Smooth muscle cell (in vitro differentiated cells): ENCODE measurements around the gene CBLB. TPM values are rescaled to one million over a fixed set of nuclear protein-coding genes. Genes with fewer than 3 reads are reported as not detected.

Experiments used
- DNase-seq: peaks from one replicate; lab custom pipeline; 2025; ENCODE audit not compliant: unreplicated experiment; lab: John Stamatoyannopoulos, UW
- H2AFZ ChIP-seq: fragments of 200-600 bp; sonication (generic); 2 replicates; pipeline ENCODE4 v1.6.0; 2016; ENCODE audit warnings: antibody characterized with exemption, low read depth, mild to moderate bottlenecking
- H3F3A ChIP-seq: fragments of 200-600 bp; sonication (generic); 2 replicates; pipeline ENCODE4 v1.6.0; 2017; ENCODE audit warnings: antibody characterized with exemption, low read depth
- H3K27ac ChIP-seq: fragments of 200-600 bp; sonication (generic); 2 replicates; pipeline ENCODE4 v1.5.1; 2016; ENCODE audit warnings: low read depth, mild to moderate bottlenecking
- H3K27me3 ChIP-seq: fragments of 200-600 bp; sonication (generic); 2 replicates; pipeline ENCODE4 v1.6.1; 2016; ENCODE audit warnings: low read depth, mild to moderate bottlenecking
- H3K36me3 ChIP-seq: fragments of 200-600 bp; sonication (generic); 2 replicates; pipeline ENCODE4 v1.5.1; 2016; ENCODE audit warnings: low read depth
- H3K4me1 ChIP-seq: fragments of 200-600 bp; sonication (generic); 2 replicates; pipeline ENCODE4 v1.5.1; 2016; ENCODE audit warnings: low read depth
- H3K4me2 ChIP-seq: fragments of 200-600 bp; sonication (generic); 2 replicates; pipeline ENCODE4 v1.6.0; 2016; ENCODE audit warnings: mild to moderate bottlenecking
- H3K4me3 ChIP-seq: fragments of 200-600 bp; sonication (generic); 2 replicates; pipeline ENCODE4 v1.5.1; 2016; ENCODE audit warnings: mild to moderate bottlenecking
- H3K79me2 ChIP-seq: fragments of 200-600 bp; sonication (generic); 2 replicates; pipeline ENCODE4 v1.6.0; 2016; ENCODE audit warnings: low read depth, mild to moderate bottlenecking
- H3K9ac ChIP-seq: fragments of 200-600 bp; sonication (generic); 2 replicates; pipeline ENCODE4 v1.6.0; 2016; ENCODE audit warnings: low read depth
- H3K9me3 ChIP-seq: fragments of 200-600 bp; sonication (generic); replicated peaks from 2 replicates; pipeline ENCODE4 v1.5.1; 2016; ENCODE audit warnings: low read depth
- H4K20me1 ChIP-seq: fragments of 200-600 bp; sonication (generic); 2 replicates; pipeline ENCODE4 v1.6.0; 2016; ENCODE audit warnings: low read depth
- CTCF ChIP-seq: fragments of 200-600 bp; sonication (generic); IDR thresholded peaks from 2 replicates; pipeline ENCODE4 v1.5.1; 2017; ENCODE audit warnings: borderline replicate concordance, mild to moderate bottlenecking, antibody characterized with exemption; ENCODE audit not compliant: insufficient read depth, poor library complexity, severe bottlenecking
- WGBS: methylation state at CpG from one replicate; pipeline ENCODE4 v1.1.7; 2016; ENCODE audit warnings: low lambda C conversion rate; 5-methylcytosine and 5-hydroxymethylcytosine counted together
- polyA plus RNA-seq: library from polyadenylated mRNA; unstranded; fragments of >200 nt; fragmentation: Nextera tagmentation; extraction: Ambion mirVana; gene quantifications from 2 replicates; pipeline ENCODE4 v1.2.1, GENCODE V29; 2016
- total RNA-seq: library from RNA; depleted of rRNA; stranded (reverse); fragments of >200 nt; gene quantifications from 2 replicates; pipeline ENCODE4 v1.2.3, GENCODE V29; 2014

CBLB gene
- total and polyA plus RNA-seq, 2 experiments from 2014 or later: 13.9 to 38.9 TPM

DNA sequence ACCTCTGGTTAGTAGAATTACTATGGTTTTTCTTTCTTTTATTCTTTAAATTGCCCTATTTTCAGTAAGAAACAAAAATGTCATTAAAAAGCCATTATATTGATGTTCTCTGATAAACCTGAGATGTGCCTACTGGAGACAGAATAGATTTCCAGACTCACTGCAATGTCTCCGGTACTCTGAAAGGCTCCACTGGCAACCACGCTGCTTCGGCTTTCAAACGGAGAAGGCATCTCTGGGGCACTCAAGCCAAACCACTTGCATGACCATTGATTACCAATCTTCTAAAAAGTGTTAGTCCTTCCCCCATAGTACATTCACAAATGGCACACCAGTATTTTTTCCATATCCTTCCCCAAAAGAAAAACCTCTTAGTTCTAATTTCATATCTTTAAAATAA, 82.6 kb downstream of the CBLB start:
- peaks cover 64% of the 10 kb centered on the region for H4K20me1 ChIP-seq
- no peak for TF ChIP-seq CTCF
- H3K4me2 ChIP-seq: no peak overlapping the region
- no peaks in the 10 kb centered on the region for H3F3A ChIP-seq
- no peak for DNase-seq
- H2AFZ ChIP-seq: no peak overlapping the region
- H3K79me2 ChIP-seq: peaks cover 68% of the 10 kb centered on the region
- H3K27ac ChIP-seq: no peak overlapping the region
- no peak overlapping the region for H3K9ac ChIP-seq
- H3K4me1 ChIP-seq: peaks cover 12% of the 10 kb centered on the region
- WGBS: 94% methylated on average over 4 of the region's 4 CpGs
- no peaks in the 10 kb centered on the region for H3K36me3 ChIP-seq
- no peaks in the 10 kb centered on the region for H3K27me3 ChIP-seq
- H3K4me3 ChIP-seq: no peak overlapping the region
- H3K9me3 ChIP-seq: no peaks in the 10 kb centered on the region

DNA sequence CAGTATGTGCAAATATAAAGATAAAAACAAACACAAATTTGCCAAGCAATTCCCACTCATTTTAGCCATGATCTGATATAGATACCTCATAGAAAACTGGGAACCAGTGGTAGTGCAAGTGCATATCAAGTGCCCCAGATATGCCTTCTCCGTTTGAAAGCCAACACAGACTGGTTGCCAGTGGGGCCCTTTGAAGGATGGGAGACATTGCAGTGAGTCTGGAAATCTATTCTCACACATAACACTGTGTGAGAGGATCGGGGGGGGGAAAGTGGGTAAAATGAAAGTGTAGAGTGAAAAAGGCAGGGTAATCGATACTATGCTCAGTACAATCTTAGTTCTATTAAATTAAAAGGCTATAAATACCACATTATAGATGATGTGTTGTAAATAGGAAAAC, 83.0 kb downstream of the CBLB start:
- H3K9ac ChIP-seq: no peak overlapping the region
- WGBS: 71% methylated on average over 3 of the region's 3 CpGs
- no peaks in the 10 kb centered on the region for H3K27me3 ChIP-seq
- no peak overlapping the region for H3K27ac ChIP-seq
- peaks cover 68% of the 10 kb centered on the region for H3K79me2 ChIP-seq
- H3K9me3 ChIP-seq: no peaks in the 10 kb centered on the region
- H3K4me1 ChIP-seq: peaks cover 9% of the 10 kb centered on the region
- no peak overlapping the region for H2AFZ ChIP-seq
- no peak for TF ChIP-seq CTCF
- no peak for DNase-seq
- no peaks in the 10 kb centered on the region for H3F3A ChIP-seq
- H3K4me2 ChIP-seq: no peak overlapping the region
- H3K4me3 ChIP-seq: no peak overlapping the region
- peaks cover 59% of the 10 kb centered on the region for H4K20me1 ChIP-seq
- H3K36me3 ChIP-seq: no peaks in the 10 kb centered on the region

- no peaks in the 10 kb centered on the region for H3F3A ChIP-seq
These were observed 85.2 kb downstream of the CBLB start for GRCh38 chr3:105783631-105784030.

More at GRCh38 chr3:105783631-105784030, 85.2 kb downstream of the CBLB start:
- Histone ChIP-seq H4K20me1 (peaks cover 56% of the 10 kb centered on the region), H3K27me3 (no peaks in the 10 kb centered on the region), H3K4me2 (no peak overlapping the region), H2AFZ (no peak overlapping the region), H3K4me3 (no peak overlapping the region), H3K79me2 (peaks cover 65% of the 10 kb centered on the region), H3K36me3 (no peaks in the 10 kb centered on the region), H3K4me1 (no peaks in the 10 kb centered on the region), H3K9me3 (no peaks in the 10 kb centered on the region), H3K27ac (no peak overlapping the region), H3K9ac (no peak overlapping the region)
- TF ChIP-seq CTCF: no peak
- DNase-seq: no peak
